GM19043 (cell line): ENCODE results near the gene TRNT1.
A peak's percentile ranks its signal among the peaks of the same experiment; 100 is the strongest.

Source experiments
- ATAC-seq: cut with Tn5 transposase; IDR thresholded peaks from one replicate; pipeline ENCODE4 v1.9.1; 2021; ENCODE audit warnings: low read depth; ENCODE audit not compliant: unreplicated experiment

TRNT1 gene

GRCh38 chr3:3110749-3111361 is 15.9 kb upstream of the TRNT1 start:
- no peak for ATAC-seq

- no peak for ATAC-seq
Measured at GRCh38 chr3:3113042-3113709, 13.6 kb upstream of the TRNT1 start.

DNA sequence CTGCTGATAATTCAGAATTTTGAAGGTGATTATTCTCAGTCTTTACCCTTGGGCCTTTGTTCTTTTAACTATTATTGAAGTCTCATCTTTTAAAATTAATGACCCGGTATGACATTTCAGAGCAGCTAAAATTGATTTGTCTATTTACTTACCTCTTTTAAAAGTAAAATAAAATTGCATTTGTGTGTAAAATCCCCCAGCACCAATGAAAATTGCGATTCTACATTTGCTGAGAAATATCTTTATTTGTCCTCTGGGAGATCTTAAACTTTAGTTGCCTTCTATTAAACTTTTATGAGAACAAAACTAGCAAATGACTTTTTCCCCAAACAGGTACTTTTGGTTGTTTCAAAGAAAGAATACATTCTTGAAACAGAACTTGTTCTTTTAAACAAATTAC is 9.1 kb upstream of the TRNT1 start:
- ATAC-seq: no peak

DNA sequence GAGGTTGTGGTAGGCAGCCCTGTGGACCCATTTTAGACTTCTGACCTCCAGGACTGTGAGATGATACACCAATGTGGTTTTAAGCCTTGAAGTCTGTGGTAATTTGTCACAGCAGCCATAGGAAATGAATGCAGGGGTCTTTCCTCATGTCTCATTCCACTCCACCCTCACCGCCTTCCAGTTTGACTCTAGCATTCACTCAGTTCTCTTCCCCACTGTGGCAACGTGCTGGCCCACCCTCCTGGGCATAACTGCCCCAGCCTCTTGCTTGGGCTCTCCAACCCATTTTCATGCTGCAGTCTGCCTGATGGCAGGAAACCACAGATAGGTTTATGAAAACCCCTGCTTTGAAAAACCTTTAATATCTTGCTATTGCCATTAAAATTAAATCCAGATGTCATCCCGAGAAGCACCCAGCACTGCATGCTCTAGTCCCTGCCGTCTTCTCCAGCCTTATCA is 7.3 kb upstream of the TRNT1 start:
- ATAC-seq: no peak

DNA sequence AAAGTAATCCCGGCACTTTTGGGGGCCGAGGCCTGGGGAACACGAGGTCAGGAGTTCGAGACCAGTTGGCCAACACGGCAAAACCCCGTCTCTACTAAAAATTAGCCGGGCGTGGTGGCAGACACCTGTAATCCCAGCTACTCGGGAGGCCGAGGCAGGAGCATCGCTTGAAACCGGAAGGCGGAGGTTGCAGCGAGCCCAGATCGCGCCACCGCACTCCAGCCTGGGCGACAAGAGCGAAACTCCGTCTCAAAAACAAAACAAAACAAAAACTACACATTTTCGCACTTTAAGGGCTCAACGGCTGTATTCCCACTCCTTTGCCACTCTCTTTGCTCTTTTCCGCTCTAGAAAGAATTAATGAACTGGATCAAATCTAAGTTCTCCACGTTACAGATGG is 763 bp upstream of the TRNT1 start:
- no peak for ATAC-seq

GRCh38 chr3:3127432-3128010 is 781 bp downstream of the TRNT1 start:
- ATAC-seq: no peak

DNA sequence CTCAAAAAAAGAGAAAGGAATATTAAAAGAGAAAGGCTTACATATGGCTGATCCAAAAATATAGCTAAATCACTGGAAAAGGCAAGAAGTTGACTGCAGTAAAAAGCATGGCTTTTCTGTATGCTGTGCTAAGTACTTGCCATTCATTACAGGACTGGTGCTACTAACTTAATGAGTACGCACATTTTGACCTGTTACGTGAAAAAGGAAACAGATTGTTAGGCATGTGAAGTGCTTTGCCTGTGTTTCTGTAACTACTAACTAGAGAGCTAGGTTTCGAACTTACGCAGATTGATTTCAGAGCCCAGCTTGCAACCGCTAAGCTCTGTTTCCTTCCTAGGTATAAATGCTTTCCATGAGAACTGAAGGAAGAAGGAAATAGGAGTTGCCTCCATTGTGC is 2.8 kb downstream of the TRNT1 start:
- ATAC-seq: no peak

DNA sequence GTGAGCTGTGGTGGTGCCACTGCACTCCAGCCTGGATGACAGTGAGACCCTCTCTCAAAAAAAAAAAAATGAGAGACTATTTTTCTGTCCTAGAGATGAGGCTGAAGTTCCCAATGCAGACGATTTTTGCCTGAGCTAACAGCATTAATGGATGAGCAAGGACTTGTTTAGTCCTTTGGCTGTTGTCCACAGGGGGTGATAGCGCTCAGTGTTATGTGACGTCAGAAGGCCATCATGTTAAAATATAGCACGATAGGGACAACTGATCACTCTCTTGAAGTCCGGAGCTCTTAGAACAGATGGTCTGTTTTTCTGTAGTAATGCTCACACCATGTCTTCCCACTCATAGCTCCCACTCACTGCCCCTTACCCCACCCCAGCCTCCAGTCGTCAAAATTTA is 6.8 kb downstream of the TRNT1 start:
- ATAC-seq: no peak

GRCh38 chr3:3134750-3135448 is 8.2 kb downstream of the TRNT1 start:
- no peak for ATAC-seq

GRCh38 chr3:3137526-3137925 is 10.8 kb downstream of the TRNT1 start:
- no peak for ATAC-seq

DNA sequence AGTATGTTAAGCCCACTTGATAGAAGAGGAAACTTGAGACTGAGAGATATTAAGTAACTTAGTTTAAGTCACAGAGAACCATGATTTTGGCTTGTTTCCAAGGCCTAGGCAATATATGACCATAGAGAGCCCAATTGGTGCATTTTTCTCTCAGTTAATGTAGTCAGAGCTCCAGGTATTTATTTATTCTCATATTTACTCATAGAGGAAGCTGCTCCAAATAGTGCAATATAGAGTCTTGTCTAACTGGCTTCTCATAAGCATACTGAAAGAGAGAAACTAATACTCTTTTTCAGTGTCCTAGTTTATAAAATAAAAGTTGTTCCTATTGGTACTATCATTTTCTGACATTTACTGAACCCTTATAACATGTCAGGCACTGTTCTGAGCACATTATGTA is 15.2 kb downstream of the TRNT1 start:
- no peak for ATAC-seq

DNA sequence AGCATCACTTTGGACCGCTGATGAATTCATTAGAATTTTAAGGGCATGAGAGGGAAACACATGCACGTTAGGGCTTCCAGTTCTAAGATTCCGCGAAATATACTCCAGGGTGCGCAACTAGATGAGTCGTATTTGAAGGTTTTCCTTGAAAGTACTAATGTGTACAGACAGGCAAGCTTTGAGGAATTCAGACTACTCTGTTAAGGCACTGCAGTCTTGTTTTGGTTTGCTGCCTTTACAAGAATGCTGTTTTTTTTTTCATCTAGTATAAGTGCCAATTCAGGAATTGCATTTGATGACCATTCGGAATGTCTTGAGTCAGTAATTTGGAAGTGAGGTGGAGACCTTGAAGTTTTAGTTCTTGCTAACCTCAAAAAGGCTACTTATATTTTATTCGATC is 19.1 kb downstream of the TRNT1 start:
- ATAC-seq: no peak

DNA sequence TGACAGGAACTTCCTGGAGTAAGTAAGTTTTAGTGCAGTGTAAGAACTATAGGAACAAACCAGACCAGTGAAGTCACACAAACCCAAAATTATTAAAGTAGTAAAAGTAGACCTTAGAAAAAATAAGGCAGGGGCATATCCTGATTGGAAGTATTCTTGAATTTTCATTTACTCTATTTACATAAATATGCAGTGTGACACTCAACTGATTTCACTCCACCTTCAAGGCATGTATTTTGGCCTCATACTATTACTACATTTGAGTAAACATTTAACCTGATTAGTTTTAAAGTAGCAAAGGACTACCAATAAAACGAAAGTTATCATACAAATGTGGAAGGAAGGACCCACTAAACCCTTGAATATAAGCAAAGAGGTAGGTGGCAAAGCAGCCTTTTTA is 22.8 kb downstream of the TRNT1 start:
- ATAC-seq: no peak

DNA sequence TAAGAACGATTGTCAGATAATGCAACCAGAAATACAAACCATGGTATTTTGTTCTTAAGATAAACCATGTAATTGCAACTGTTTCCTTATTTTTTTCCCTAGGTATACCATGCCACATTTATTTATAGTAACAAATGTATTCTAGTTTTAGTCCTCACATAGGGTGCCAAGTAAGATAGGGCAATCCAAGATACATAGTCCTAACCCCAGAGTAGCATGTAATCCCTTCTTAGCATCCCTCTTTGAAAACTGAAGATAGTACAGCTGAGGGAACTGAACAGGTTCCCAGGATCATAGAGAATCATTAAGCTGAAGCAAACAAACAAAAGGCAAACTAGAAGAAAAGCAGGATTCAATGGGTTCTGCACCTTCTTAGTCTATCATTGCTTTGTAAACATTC is 24.8 kb downstream of the TRNT1 start:
- ATAC-seq: no peak

DNA sequence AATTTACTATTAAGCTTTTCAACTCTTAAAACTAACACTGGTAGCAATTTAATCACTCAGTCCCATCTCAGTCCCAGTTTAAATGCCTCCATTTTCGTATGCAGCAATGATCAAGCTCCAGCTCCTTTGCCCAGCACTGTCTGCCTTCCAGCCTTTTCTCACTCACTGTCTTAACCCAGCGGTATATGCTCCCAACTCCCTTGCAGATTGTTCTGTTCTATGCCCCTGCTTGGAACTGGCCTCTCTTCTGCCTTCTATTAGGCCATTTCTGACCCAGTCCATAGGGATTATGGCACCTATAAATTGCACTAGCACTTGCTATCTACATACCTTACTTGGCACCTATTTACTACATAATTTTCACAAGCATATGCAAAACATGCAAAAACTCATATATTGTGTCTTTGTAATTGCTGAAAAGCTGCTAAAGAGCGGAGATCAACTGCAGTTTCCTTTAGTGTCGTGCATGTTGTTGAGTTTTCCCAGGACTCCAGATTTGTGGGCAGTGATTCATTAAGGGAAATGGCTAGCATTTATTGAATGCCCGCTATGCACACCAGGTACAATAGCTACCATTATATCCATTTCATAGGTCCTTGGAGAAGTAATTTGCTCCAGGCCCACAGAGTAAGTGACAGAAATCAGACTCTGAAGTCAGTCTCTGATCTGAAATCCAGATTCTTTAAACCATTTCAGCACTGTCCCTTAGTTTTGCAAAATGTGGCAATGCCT is 28.3 kb downstream of the TRNT1 start:
- ATAC-seq: no peak

- no peak for ATAC-seq
Measured at GRCh38 chr3:3157484-3157883, 30.7 kb downstream of the TRNT1 start.

GRCh38 chr3:3160826-3161225 is 34.1 kb downstream of the TRNT1 start:
- no peak for ATAC-seq

DNA sequence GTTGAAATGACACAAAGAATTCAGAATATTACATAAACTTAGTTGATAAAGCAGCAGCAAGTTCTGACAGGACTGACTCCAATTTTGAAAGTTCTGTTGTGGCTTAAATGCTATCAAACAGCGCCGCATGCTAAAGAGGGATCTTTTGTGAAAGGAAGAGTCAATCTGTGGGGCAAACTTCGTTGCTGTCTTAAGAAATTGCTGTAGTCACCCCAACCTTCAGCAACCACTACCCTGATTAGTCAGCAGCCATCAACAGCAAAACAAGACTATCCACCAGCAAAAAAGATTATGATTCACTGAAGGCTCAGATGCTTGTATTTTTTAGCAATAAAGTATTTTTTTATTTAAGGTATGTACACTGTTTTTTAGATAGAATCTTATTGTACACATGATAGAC is 38.5 kb downstream of the TRNT1 start:
- ATAC-seq: no peak

GRCh38 chr3:3165650-3166049 is 38.9 kb downstream of the TRNT1 start:
- no peak for ATAC-seq

DNA sequence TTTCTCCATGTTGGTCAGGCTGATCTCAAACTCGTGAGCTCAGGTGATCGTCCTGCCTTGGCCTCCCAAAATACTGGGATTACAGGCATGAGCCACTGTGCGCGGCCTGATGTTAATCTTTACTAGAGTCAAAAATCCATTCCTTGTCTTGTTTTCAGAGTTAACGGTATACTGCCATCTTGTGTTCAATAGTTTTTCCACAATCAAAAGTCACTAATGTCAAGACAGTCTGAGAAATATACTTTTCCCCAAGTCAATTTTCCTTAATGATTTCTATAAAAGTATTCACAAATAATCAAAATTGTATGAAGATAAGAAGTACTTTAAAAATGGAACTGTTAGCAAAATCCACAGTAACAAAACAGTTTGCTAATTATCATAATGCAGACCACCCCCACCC is 44.3 kb downstream of the TRNT1 start:
- peak; percentile 46 for ATAC-seq

GRCh38 chr3:3172627-3173026 is 45.9 kb downstream of the TRNT1 start:
- ATAC-seq: no peak
